ENCODE measurements around the gene TMC1. TPM values are rescaled to one million over a fixed set of nuclear protein-coding genes. Genes with fewer than 3 reads are reported as not detected.
"Not testable (repeated sequence)": the region's sequence is repeated elsewhere in the genome, so short reads cannot be mapped to it uniquely, and the experiment has no call there.

Gene TMC1
- total RNA-seq, 2 donors from 2014 or later = not detected

DNA sequence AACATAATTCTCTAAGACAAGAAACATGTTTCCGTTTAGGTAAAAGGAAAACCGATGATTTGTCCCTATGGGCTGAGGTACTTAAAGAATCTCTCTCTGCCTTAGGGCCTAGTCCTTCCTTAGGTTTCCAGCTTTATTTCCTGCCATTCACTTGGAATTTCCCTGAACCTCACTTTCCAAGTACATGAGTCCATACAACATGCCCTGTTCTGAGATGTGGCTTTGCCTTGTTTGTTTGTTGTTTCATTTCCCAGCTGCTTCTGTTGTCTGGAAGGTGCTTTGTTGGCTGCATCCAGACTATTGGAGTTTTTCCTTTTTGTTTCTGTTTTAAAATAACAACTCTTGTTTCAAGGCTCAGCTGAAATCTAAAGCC lies 336.2 kb downstream of the TMC1 start:
- no peak overlapping the region for H3K27ac Mint-ChIP-seq
- no peak for ATAC-seq
- H3K27me3 Mint-ChIP-seq = peaks cover 2% of the 10 kb centered on the region
- no peak for DNase-seq
- peaks cover 4% of the 10 kb centered on the region for H3K4me1 Mint-ChIP-seq
- no peak overlapping the region for H3K4me3 Mint-ChIP-seq
- H3K36me3 Mint-ChIP-seq (ENCODE audit: low read depth) = no peaks in the 10 kb centered on the region
- H3K9me3 ChIP-seq (ENCODE audit: control insufficient read depth, low read length, poor library complexity, severe bottlenecking) = no peaks in the 10 kb centered on the region

DNA sequence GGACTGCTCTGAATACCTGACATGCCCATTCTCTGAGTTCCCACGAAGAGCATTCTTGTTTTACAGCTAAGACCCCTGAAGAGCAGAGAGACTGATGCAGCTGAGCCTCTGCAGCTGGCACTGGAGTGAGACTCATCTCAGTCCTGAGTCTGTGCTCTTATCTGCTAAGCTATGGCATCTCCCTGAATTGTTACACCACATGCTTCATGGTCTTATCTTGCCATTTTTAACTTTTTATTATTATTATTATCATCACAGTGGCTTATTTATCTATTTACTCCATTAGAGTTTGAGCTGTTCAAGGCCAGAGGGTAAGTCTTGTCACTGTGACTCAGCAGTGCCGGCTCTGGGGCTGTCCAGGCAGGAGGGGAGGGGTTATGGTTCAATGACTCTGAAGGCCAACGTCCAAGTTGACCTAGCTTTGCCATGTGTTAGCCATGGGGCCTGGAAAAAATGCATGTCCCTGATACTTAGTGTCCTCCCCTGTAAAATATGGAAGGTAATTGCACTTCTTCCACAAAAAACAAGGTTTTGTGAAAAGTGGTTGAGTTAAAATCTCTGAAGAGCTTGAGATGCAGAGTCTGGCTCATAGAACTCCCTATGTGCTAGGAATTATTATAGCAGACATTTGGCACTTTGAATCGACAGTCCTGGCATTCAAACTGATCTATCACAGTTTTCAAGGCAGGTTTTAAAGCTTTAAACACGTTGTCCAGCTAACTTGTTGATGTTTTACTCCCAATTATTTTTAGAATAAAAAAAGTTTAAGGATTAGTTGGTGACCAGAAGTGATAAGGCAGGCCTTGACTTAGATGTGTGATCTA lies 336.9 kb downstream of the TMC1 start:
- peaks cover 4% of the 10 kb centered on the region for H3K4me1 Mint-ChIP-seq
- DNase-seq (no peak), ATAC-seq (no peak)
- H3K27ac Mint-ChIP-seq = no peak overlapping the region
- no peaks in the 10 kb centered on the region for H3K9me3 ChIP-seq (ENCODE audit: control insufficient read depth, low read length, poor library complexity, severe bottlenecking)
- H3K4me3 Mint-ChIP-seq = no peak overlapping the region
- peaks cover 9% of the 10 kb centered on the region for H3K27me3 Mint-ChIP-seq
- H3K36me3 Mint-ChIP-seq (ENCODE audit: low read depth) = no peaks in the 10 kb centered on the region

DNA sequence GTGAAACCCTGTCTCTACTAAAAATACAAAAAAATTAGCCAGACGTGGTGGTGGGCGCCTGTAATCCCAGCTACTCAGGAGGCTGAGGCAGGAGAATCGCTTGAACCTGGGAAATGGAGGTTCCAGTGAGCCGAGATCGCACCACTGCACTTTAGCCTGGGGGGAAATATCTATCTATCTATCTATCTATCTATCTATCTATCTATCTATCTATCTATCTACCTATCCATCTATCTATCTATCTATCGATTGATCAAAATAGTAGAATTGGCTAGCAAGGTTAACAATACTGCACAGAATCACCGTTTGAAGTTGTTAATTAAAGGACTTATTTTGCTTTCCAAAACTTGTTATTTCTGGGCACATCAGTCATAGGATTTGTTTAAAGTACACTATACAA lies 341.4 kb downstream of the TMC1 start:
- H3K27me3 Mint-ChIP-seq = peaks cover 24% of the 10 kb centered on the region
- H3K36me3 Mint-ChIP-seq (ENCODE audit: low read depth); DNase-seq; H3K4me3 Mint-ChIP-seq; ATAC-seq; H3K4me1 Mint-ChIP-seq; H3K9me3 ChIP-seq (ENCODE audit: control insufficient read depth, low read length, poor library complexity, severe bottlenecking); H3K27ac Mint-ChIP-seq: not testable (repeated sequence)

DNA sequence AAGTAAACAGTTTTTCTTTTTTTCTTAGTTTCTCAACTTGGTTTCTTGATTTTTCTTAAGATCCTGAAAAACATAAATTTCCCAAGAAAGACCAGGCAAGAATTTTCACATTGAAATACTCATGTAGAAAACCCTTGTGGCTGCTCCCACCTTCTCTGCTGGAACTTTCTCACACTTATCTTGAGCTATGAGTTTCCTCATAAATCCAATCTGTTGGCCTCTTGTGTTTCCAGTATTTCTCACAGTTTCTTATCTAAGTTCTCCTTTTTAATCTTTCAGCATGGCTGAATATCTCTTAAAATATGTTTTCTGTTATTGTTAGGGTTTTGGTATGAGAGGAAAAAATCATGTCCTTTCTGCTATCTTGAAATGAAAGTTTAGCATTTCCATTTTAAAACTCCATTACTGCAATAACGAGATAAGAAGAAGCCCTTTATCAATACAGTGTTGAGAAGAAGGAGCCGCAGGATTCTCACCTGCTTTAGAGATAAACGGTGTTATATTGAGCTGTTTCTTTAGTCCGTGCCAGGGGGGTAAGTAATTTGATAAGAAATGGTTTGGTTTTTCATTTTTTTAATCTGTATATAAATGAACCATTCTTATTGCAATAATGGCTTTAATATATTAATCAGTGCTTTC lies 342.2 kb downstream of the TMC1 start:
- Mint-ChIP-seq H3K4me3 (no peak overlapping the region), H3K27ac (no peak overlapping the region), H3K36me3 (ENCODE audit: low read depth) (no peaks in the 10 kb centered on the region), H3K27me3 (peaks cover 24% of the 10 kb centered on the region), H3K4me1 (peaks cover 4% of the 10 kb centered on the region)
- no peak for ATAC-seq
- no peaks in the 10 kb centered on the region for H3K9me3 ChIP-seq (ENCODE audit: control insufficient read depth, low read length, poor library complexity, severe bottlenecking)
- DNase-seq = no peak

DNA sequence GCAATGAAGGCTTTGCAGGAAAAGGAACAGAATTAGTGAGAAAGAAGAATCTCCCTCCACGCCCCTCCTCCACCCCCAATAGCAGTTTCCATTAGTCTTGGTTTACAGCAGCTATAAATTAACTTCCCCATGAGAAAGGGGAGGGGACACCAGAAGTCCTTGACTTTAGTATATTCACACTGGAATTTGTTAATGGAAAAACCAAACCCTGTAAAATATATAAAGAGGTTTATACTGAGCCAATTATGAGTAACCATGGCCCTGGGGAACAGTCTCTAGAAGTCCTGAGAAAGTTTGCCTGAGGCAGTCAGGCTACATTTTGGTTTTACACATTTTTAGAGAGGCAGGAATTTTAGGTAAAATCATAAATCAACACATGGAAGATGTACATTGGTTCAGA lies 342.9 kb downstream of the TMC1 start:
- ATAC-seq (no peak), DNase-seq (no peak)
- H3K36me3 Mint-ChIP-seq (ENCODE audit: low read depth) = no peaks in the 10 kb centered on the region
- peaks cover 24% of the 10 kb centered on the region for H3K27me3 Mint-ChIP-seq
- no peak overlapping the region for H3K4me3 Mint-ChIP-seq
- H3K4me1 Mint-ChIP-seq = peaks cover 3% of the 10 kb centered on the region
- H3K9me3 ChIP-seq (ENCODE audit: control insufficient read depth, low read length, poor library complexity, severe bottlenecking) = no peaks in the 10 kb centered on the region
- H3K27ac Mint-ChIP-seq = no peak overlapping the region

DNA sequence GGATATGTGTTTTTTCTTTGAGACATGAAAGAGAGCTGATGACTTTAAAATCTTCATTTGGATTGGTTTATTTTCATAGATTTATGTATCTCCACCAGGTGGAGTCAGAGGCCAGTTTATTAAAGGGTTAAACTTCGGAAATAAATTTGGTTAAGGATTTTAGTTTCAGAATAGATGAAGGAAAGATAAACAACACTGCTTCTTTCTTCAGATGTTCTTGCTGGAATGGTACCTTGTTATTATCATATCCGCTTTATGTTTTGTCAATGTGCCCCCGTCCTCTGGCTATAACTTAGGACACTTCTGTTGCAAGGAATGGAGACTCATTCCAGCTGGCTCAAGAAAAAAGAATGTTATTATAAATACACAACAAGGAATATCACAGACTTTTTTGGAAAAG lies 350.3 kb downstream of the TMC1 start:
- H3K36me3 Mint-ChIP-seq (ENCODE audit: low read depth) = no peaks in the 10 kb centered on the region
- no peaks in the 10 kb centered on the region for H3K9me3 ChIP-seq (ENCODE audit: control insufficient read depth, low read length, poor library complexity, severe bottlenecking)
- no peaks in the 10 kb centered on the region for H3K4me1 Mint-ChIP-seq
- H3K27me3 Mint-ChIP-seq = peaks cover 37% of the 10 kb centered on the region
- no peak overlapping the region for H3K4me3 Mint-ChIP-seq
- DNase-seq = no peak
- ATAC-seq = no peak
- H3K27ac Mint-ChIP-seq = no peak overlapping the region

DNA sequence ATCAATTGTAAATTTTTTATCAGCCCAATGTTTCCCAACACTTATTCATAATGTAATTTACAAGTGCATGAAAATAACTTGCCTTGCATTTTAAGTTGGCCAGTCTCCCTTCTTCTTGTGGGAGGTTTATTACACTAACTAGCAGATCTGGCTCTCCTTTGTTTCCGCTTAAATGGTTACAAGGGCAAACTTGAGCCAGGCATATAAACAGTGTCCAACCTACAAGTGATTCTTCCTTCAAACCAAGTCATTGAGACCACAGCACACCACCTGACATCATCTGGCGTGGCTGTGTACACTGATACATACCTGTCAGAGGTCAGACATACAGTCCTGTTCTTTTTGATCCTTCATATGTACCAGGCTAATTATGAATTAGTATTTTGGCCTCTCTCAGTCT lies 351.3 kb downstream of the TMC1 start:
- no peak overlapping the region for H3K4me3 Mint-ChIP-seq
- DNase-seq (no peak), ATAC-seq (no peak)
- H3K27me3 Mint-ChIP-seq = peaks cover 37% of the 10 kb centered on the region
- H3K4me1 Mint-ChIP-seq = no peaks in the 10 kb centered on the region
- H3K36me3 Mint-ChIP-seq (ENCODE audit: low read depth) = no peaks in the 10 kb centered on the region
- no peaks in the 10 kb centered on the region for H3K9me3 ChIP-seq (ENCODE audit: control insufficient read depth, low read length, poor library complexity, severe bottlenecking)
- no peak overlapping the region for H3K27ac Mint-ChIP-seq

DNA sequence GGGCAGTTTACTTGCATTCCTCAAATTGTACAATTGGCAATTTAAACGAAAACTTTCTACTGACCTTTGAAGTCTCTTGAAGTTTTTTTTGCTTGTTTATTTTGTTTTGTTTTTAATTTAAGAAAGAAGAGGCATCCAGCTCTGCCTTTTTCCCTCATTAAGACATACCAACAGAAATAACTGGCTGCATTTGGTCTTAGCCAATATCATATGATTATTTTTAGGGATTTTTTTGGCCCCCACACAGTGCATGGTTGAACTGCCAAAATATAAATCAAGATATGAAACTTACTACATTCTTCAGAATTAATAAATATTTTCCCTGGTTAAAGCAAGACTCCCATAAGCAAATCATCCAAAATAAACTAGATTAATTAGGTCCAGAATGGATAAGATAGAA lies 352.0 kb downstream of the TMC1 start:
- no peak for DNase-seq
- Mint-ChIP-seq H3K27ac (no peak overlapping the region), H3K4me3 (no peak overlapping the region), H3K27me3 (peaks cover 37% of the 10 kb centered on the region), H3K36me3 (ENCODE audit: low read depth) (no peaks in the 10 kb centered on the region), H3K4me1 (no peaks in the 10 kb centered on the region)
- no peak for ATAC-seq
- H3K9me3 ChIP-seq (ENCODE audit: control insufficient read depth, low read length, poor library complexity, severe bottlenecking) = no peaks in the 10 kb centered on the region

DNA sequence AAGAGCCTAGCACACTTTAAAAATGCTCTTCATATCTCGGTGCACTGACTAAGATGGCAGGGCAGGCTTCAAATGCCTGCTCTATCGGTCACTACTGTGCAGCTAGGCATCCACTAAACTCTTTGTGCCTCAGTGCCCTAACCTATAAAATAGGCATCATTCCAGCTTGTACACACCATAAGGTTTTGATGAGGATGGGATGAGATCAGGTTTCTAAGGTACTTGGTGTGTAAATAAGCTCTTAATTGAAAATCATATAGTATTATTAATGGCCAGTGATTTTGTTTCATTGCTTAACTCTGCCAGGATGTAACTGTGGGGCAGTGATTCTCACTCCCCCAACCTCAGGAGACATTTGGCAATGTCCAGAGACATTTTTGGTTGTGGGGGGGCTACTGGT lies 352.9 kb downstream of the TMC1 start:
- ATAC-seq = no peak
- no peaks in the 10 kb centered on the region for H3K36me3 Mint-ChIP-seq (ENCODE audit: low read depth)

DNA sequence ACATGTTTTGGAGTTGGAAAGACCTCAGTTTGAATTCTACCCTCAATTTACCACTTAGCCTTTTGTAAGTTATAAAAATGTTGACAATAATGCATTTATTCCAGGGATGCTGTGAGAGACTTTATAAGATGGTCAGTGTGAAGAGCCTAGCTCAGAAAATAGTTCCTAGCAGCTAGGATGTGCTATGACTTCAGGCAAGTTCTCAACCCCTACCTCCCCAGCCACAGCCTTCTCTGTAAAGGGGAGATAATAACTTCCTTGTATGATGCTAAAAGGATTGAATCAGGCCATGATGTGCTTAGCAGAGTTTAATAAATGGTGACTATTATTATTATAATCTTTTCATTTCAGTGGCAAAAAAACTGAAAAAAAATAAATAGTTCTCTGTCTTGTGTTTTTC lies 353.8 kb downstream of the TMC1 start:
- ATAC-seq = no peak
- no peaks in the 10 kb centered on the region for H3K9me3 ChIP-seq (ENCODE audit: control insufficient read depth, low read length, poor library complexity, severe bottlenecking)
- peaks cover 32% of the 10 kb centered on the region for H3K27me3 Mint-ChIP-seq
- no peaks in the 10 kb centered on the region for H3K36me3 Mint-ChIP-seq (ENCODE audit: low read depth)
- H3K4me1 Mint-ChIP-seq = no peaks in the 10 kb centered on the region
- H3K4me3 Mint-ChIP-seq = no peak overlapping the region
- no peak overlapping the region for H3K27ac Mint-ChIP-seq
- no peak for DNase-seq

More for the DNA sequence above, 352.9 kb downstream of the TMC1 start:
- H3K9me3 ChIP-seq (ENCODE audit: control insufficient read depth, low read length, poor library complexity, severe bottlenecking) = no peaks in the 10 kb centered on the region
- Mint-ChIP-seq H3K4me3 (no peak overlapping the region), H3K4me1 (no peaks in the 10 kb centered on the region), H3K27ac (no peak overlapping the region), H3K27me3 (peaks cover 36% of the 10 kb centered on the region)
- no peak for DNase-seq

DNA sequence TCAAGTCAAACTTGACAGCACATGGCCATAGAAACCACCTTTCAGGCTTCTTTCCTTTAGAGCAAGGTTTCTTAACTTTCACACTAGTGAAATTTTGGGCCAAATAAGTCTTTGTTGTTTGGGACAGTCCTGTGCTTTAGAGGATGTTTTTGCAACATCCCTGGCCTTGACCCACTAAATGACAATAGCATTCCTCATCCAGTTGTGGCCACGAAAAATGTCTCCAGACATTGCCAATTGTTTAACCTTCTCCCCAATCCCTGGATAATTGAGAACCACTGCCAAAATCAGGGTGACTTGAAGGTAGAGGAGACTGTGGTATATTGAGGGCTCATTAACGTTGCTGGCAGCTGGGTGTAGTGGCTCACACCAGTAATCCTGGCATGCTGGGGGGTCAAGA lies 359.4 kb downstream of the TMC1 start:
- Mint-ChIP-seq H3K27ac (no peak overlapping the region), H3K36me3 (ENCODE audit: low read depth) (no peaks in the 10 kb centered on the region), H3K4me1 (no peaks in the 10 kb centered on the region), H3K27me3 (no peaks in the 10 kb centered on the region), H3K4me3 (no peak overlapping the region)
- DNase-seq (no peak), ATAC-seq (no peak)
- no peaks in the 10 kb centered on the region for H3K9me3 ChIP-seq (ENCODE audit: control insufficient read depth, low read length, poor library complexity, severe bottlenecking)

DNA sequence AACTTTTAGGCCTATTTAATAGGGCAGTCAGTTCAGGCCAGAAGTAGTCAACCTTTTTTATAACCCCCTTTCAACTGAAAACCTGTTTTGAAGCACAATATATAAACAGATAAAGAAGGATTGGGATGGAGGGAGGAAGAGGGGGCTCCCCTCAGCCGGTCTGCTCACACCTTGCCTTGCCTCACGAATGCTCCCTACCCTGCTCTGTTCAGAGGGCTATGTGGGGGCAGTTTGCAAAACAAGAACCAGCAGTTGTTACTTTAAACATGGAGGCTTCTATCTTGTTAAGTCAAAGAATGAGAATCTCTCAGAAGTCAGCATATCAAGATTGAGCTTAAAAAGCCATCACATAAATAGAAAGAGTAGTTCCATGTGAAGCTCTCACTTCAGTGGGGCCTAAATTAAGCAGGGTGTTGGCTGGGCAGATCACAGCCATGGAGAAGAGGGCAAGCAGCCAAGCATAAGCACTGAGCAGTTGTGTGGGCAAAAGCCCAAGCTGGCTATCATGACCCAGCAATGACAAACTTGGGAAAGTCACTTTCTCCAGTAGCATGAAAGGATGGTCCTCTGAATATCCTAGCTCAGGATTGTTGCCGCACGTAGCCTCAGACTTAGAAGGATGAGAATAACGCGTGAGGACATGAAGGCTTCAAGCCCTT lies 360.8 kb downstream of the TMC1 start:
- Mint-ChIP-seq H3K36me3 (ENCODE audit: low read depth) (no peaks in the 10 kb centered on the region), H3K27ac (no peak overlapping the region), H3K27me3 (peaks cover 4% of the 10 kb centered on the region), H3K4me3 (no peak overlapping the region), H3K4me1 (no peaks in the 10 kb centered on the region)
- no peak for ATAC-seq
- no peaks in the 10 kb centered on the region for H3K9me3 ChIP-seq (ENCODE audit: control insufficient read depth, low read length, poor library complexity, severe bottlenecking)
- DNase-seq = no peak

DNA sequence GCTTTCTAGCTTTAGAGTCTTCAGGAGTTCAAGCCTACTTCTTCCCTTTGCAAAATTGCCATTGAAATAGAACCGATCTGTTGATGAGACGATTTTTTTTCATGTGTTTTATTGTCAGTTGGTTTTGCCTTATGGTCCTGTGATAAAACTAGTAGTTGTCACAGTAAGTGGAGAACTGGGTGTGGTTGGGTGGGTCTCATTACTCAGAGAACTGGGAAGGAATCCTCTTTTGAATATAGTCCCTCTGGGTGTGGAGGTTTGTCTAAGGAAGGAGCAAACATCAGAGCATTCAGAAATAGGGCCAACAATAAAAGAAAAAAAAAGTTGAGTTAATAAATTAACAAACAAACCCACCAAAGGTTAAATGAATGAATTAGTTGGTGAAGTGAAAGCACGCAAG lies 362.5 kb downstream of the TMC1 start:
- no peak overlapping the region for H3K4me3 Mint-ChIP-seq
- DNase-seq (no peak), ATAC-seq (no peak)
- no peaks in the 10 kb centered on the region for H3K36me3 Mint-ChIP-seq (ENCODE audit: low read depth)
- no peaks in the 10 kb centered on the region for H3K9me3 ChIP-seq (ENCODE audit: control insufficient read depth, low read length, poor library complexity, severe bottlenecking)
- H3K4me1 Mint-ChIP-seq = no peaks in the 10 kb centered on the region
- H3K27me3 Mint-ChIP-seq = peaks cover 4% of the 10 kb centered on the region
- H3K27ac Mint-ChIP-seq = no peak overlapping the region
